PC-9 (cell line): ENCODE results near the gene WBP11. TPM values are rescaled to one million over a fixed set of nuclear protein-coding genes. Genes with fewer than 3 reads are reported as not detected.

Experiments used
- BruUV-seq: library from RNA; stranded (reverse); fragments of 400-500 nt; replicated peaks from 2 replicates; lab custom pipeline; 2021; lab: Mats Ljungman, UMichigan
- CTCF ChIA-PET: fragments of 300-600 bp; sonication (Branson Sonifier 250); formaldehyde crosslinking; loops from one replicate; lab custom pipeline; 2022; ENCODE audit warnings: antibody characterized with exemption; lab: Charles Lee
- POLR2A ChIA-PET: fragments of 300-600 bp; sonication (Branson Sonifier 250); formaldehyde crosslinking; loops from one replicate; lab custom pipeline; 2022; ENCODE audit warnings: antibody characterized with exemption; ENCODE audit not compliant: unreplicated experiment; lab: Charles Lee
- DNase-seq, 2 experiments: peaks; one replicate each; pipeline versions ENCODE4 v3.0.0 to v3.0.0-alpha.2; 2015 to 2022; ENCODE audit warnings: mixed read lengths in 1 of 2
- H2AFZ ChIP-seq: fragments of 200-600 bp; sonication (generic); 2 replicates; pipeline ENCODE4 v1.8.1; 2017; ENCODE audit warnings: antibody characterized with exemption
- H3F3A ChIP-seq: fragments of 200-600 bp; sonication (generic); 2 replicates; pipeline ENCODE4 v1.8.1; 2017; ENCODE audit warnings: antibody characterized with exemption, mild to moderate bottlenecking, low read depth; ENCODE audit not compliant: insufficient read depth
- H3K27ac ChIP-seq: fragments of 200-600 bp; sonication (generic); 2 replicates; pipeline ENCODE4 v1.6.1; 2016; ENCODE audit warnings: mixed run types
- H3K27me3 ChIP-seq: fragments of 200-600 bp; sonication (generic); 2 replicates; pipeline ENCODE4 v1.6.1; 2016; ENCODE audit warnings: low read depth, mixed run types; ENCODE audit not compliant: insufficient read depth
- H3K36me3 ChIP-seq: fragments of 200-600 bp; sonication (generic); 2 replicates; pipeline ENCODE4 v1.6.1; 2016; ENCODE audit warnings: low read depth, mixed run types
- H3K4me1 ChIP-seq: fragments of 200-600 bp; sonication (generic); replicated peaks from 2 replicates; pipeline ENCODE4 v1.6.1; 2016; ENCODE audit warnings: mixed run types; ENCODE audit not compliant: insufficient read depth
- H3K4me2 ChIP-seq: fragments of 200-600 bp; sonication (generic); 2 replicates; pipeline ENCODE4 v1.6.1; 2017; ENCODE audit warnings: mixed run types
- H3K4me3 ChIP-seq: fragments of 200-600 bp; sonication (generic); 2 replicates; pipeline ENCODE4 v1.6.1; 2016; ENCODE audit warnings: mixed run types
- H3K79me2 ChIP-seq: fragments of 200-600 bp; sonication (generic); 2 replicates; pipeline ENCODE4 v1.6.1; 2017; ENCODE audit warnings: low read depth, mixed run types
- H3K9me2 ChIP-seq: fragments of 200-600 bp; sonication (generic); 2 replicates; pipeline ENCODE4 v1.8.1; 2017; ENCODE audit warnings: mild to moderate bottlenecking; ENCODE audit not compliant: insufficient read depth
- H3K9me3 ChIP-seq: fragments of 200-600 bp; sonication (generic); 2 replicates; pipeline ENCODE4 v1.8.1; 2016; ENCODE audit warnings: low read depth; ENCODE audit not compliant: insufficient read depth
- H4K20me1 ChIP-seq: fragments of 200-600 bp; sonication (generic); 2 replicates; pipeline ENCODE4 v1.8.1; 2017; ENCODE audit not compliant: insufficient read depth
- CTCF ChIP-seq: fragments of 200-600 bp; sonication (generic); conservative IDR thresholded peaks from 2 replicates; pipeline ENCODE4 v1.6.1; 2017; ENCODE audit warnings: mixed run types, antibody characterized with exemption, mild to moderate bottlenecking, moderate library complexity
- EZH2 ChIP-seq: fragments of 200-600 bp; sonication (generic); IDR thresholded peaks from 2 replicates; pipeline ENCODE4 v1.8.0; 2017; ENCODE audit warnings: antibody characterized with exemption, low read depth
- intact Hi-C: fragments of 100-400 bp; cut with micrococcal nuclease; formaldehyde crosslinking; loops from one replicate; pipeline ENCODE4 v1.10.0; 2022; ENCODE audit not compliant: unreplicated experiment
- total RNA-seq: library from RNA; stranded (reverse); gene quantifications from 2 replicates; pipeline ENCODE4 v1.2.3, GENCODE V29; 2021

WBP11 gene
- total RNA-seq, 1 experiment from 2014 or later: 124 TPM

DNA sequence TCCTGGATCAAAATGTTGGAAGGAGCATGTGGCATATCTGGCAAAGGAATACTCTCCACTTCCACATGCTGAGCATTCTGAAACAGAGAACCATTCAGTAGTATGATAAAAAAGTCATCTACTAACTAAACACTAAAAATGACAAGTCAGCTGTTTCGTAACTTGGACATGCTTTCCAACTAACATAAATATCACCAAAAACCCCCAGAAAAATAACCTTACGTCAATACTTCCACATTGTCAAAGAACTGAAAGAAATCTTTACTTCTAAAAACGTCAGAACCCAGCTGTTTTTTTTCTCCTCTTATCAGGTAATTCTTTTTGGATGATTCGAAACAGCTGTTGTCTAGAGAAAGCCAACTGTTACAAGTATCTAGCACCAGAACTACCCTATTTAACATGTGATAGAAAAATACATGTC is 8.2 kb downstream of the WBP11 start:
- peaks cover 56% of the 10 kb centered on the region for H3K36me3 ChIP-seq
- ChIA-PET POLR2A (interaction anchor here (0.7 kb wide), 1 partner anchor 427 kb away, joined by 13 read pairs; no protein-coding TSS in a partner anchor), CTCF (no interaction called here)
- DNase-seq: no peak
- H3K4me3 ChIP-seq: no peak overlapping the region
- no peak overlapping the region for H2AFZ ChIP-seq
- peaks cover 28% of the 10 kb centered on the region for H3K79me2 ChIP-seq
- H3K4me2 ChIP-seq: no peak overlapping the region
- H3K9me3 ChIP-seq: no peaks in the 10 kb centered on the region
- H3K27me3 ChIP-seq: no peaks in the 10 kb centered on the region
- TF ChIP-seq EZH2 (no peak), CTCF (no peak)
- H3K9me2 ChIP-seq: no peaks in the 10 kb centered on the region
- H3K4me1 ChIP-seq: no peaks in the 10 kb centered on the region
- intact Hi-C loops: no loop called here
- no peak overlapping the region for H3K27ac ChIP-seq
- no peaks in the 10 kb centered on the region for H3F3A ChIP-seq
- H4K20me1 ChIP-seq: no peaks in the 10 kb centered on the region
- no TSS peak for BruUV-seq

DNA sequence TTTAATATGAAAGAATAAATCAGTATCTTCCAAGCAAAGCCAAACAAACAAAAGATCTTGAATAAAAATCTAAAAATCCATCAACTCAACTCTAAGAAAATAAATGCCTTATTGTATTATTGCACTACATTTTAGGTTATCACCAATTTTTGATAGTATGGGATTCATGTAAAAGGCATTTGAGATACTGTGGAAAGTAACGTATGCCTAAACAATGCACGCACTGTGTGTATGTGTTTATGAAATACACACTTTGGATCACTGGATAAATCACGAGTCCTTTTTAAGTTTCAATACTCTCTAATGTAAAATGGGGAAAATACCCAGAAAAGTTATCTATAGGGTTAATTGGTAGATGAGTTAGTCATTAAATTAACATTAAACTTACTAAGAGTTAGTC is 17.7 kb downstream of the WBP11 start:
- no TSS peak for BruUV-seq
- H3K9me2 ChIP-seq: no peaks in the 10 kb centered on the region
- H3K36me3 ChIP-seq: peaks cover 23% of the 10 kb centered on the region
- ChIA-PET CTCF (no interaction called here), POLR2A (no interaction called here)
- H4K20me1 ChIP-seq: no peaks in the 10 kb centered on the region
- H3K27me3 ChIP-seq: no peaks in the 10 kb centered on the region
- H3K9me3 ChIP-seq: no peaks in the 10 kb centered on the region
- intact Hi-C loops: no loop called here
- no peak for DNase-seq
- H3K4me3 ChIP-seq: no peak overlapping the region
- no peaks in the 10 kb centered on the region for H3K4me1 ChIP-seq
- no peaks in the 10 kb centered on the region for H3K79me2 ChIP-seq
- no peak overlapping the region for H2AFZ ChIP-seq
- no peak overlapping the region for H3K27ac ChIP-seq
- peaks cover 12% of the 10 kb centered on the region for H3F3A ChIP-seq
- TF ChIP-seq EZH2 (no peak), CTCF (no peak)
- H3K4me2 ChIP-seq: no peak overlapping the region

- peaks cover 12% of the 10 kb centered on the region; the same call in 1 of the 2 replicates for H3K36me3 ChIP-seq
- H3K4me2 ChIP-seq: no peak overlapping the region
- CTCF ChIA-PET: no interaction called here
- no peaks in the 10 kb centered on the region for H4K20me1 ChIP-seq
- no peaks in the 10 kb centered on the region for H3K27me3 ChIP-seq
- no peak overlapping the region for H3K4me3 ChIP-seq
- H3K79me2 ChIP-seq: no peaks in the 10 kb centered on the region
- peaks cover 12% of the 10 kb centered on the region for H3F3A ChIP-seq
- no peak overlapping the region for H3K27ac ChIP-seq
- no TSS peak for BruUV-seq
- H3K9me3 ChIP-seq: no peaks in the 10 kb centered on the region
- H3K9me2 ChIP-seq: no peaks in the 10 kb centered on the region
- TF ChIP-seq EZH2 (no peak), CTCF (no peak)
- DNase-seq: no peak
- no peaks in the 10 kb centered on the region for H3K4me1 ChIP-seq
- intact Hi-C loops: no loop called here
- H2AFZ ChIP-seq: no peak overlapping the region
- POLR2A ChIA-PET: interaction anchor here (0.6 to 0.7 kb wide), 3 partner anchors 9 to 1946 kb away, joined by 3 to 4 read pairs (median 3); no protein-coding TSS in a partner anchor
These were observed 18.8 kb downstream of the WBP11 start for GRCh38 chr12:14784471-14784870.
